CD4-positive, alpha-beta T cell treated with Interleukin-4 for 4 hours (primary cell): ENCODE results near the gene SLC17A5.
A peak's percentile ranks its signal among the peaks of the same experiment; 100 is the strongest.
"Not testable (repeated sequence)": the region's sequence is repeated elsewhere in the genome, so short reads cannot be mapped to it uniquely, and the experiment has no call there.

ENCODE experiments used
- DNase-seq: peaks from one replicate; pipeline ENCODE4 v3.0.0-alpha.2; 2020

The SLC17A5 gene

GRCh38 chr6:73665686-73666319 is 12.0 kb upstream of the SLC17A5 start:
- DNase-seq, result no peak

GRCh38 chr6:73664701-73665100 is 10.9 kb upstream of the SLC17A5 start:
- DNase-seq, result no peak

- peak; percentile 43 for DNase-seq
These were observed 3.4 kb upstream of the SLC17A5 start for GRCh38 chr6:73657201-73657600.

- DNase-seq, result no peak
These were observed 2.8 kb upstream of the SLC17A5 start for GRCh38 chr6:73656531-73657145.

GRCh38 chr6:73655341-73655917 is 1.6 kb upstream of the SLC17A5 start:
- DNase-seq, result no peak

- DNase-seq, result peak; percentile 76
These were observed 888 bp downstream of the SLC17A5 start for GRCh38 chr6:73652637-73653570.

- DNase-seq, result no peak
These were observed 4.0 kb downstream of the SLC17A5 start for GRCh38 chr6:73649783-73650182.

GRCh38 chr6:73648166-73648565 is 5.6 kb downstream of the SLC17A5 start:
- DNase-seq, result no peak

GRCh38 chr6:73644941-73645591 is 8.7 kb downstream of the SLC17A5 start:
- no peak for DNase-seq

GRCh38 chr6:73644030-73644429 is 9.8 kb downstream of the SLC17A5 start:
- DNase-seq, result no peak

- DNase-seq, result no peak
These were observed 11.3 kb downstream of the SLC17A5 start for GRCh38 chr6:73642530-73642929.

GRCh38 chr6:73640179-73640750 is 13.5 kb downstream of the SLC17A5 start:
- DNase-seq, result no peak

- DNase-seq, result no peak
These were observed 14.8 kb downstream of the SLC17A5 start for GRCh38 chr6:73639040-73639439.

- DNase-seq, result no peak
These were observed 16.4 kb downstream of the SLC17A5 start for GRCh38 chr6:73637404-73637803.

- no peak for DNase-seq
These were observed 17.7 kb downstream of the SLC17A5 start for GRCh38 chr6:73636048-73636447.

GRCh38 chr6:73632346-73632745 is 21.4 kb downstream of the SLC17A5 start:
- DNase-seq, result no peak

GRCh38 chr6:73631849-73632248 is 21.9 kb downstream of the SLC17A5 start:
- DNase-seq, result no peak

- DNase-seq, result no peak
These were observed 23.4 kb downstream of the SLC17A5 start for GRCh38 chr6:73630401-73630800.

- no peak for DNase-seq
These were observed 28.9 kb downstream of the SLC17A5 start for GRCh38 chr6:73624896-73625295.

GRCh38 chr6:73623480-73623879 is 30.3 kb downstream of the SLC17A5 start:
- not testable (repeated sequence) for DNase-seq

GRCh38 chr6:73618082-73618481 is 35.7 kb downstream of the SLC17A5 start:
- DNase-seq, result not testable (repeated sequence)

- DNase-seq, result no peak
These were observed 39.0 kb downstream of the SLC17A5 start for GRCh38 chr6:73614802-73615201.
